ENCODE results near the gene HAGHL. TPM values are rescaled to one million over a fixed set of nuclear protein-coding genes. Genes with fewer than 3 reads are reported as not detected.

Gene HAGHL
- total and polyA plus RNA-seq, 2 donors (not counting 3 experiments of a cell fraction or from before 2014, with no cell fraction given), result 6.3 to 6.8 TPM

DNA sequence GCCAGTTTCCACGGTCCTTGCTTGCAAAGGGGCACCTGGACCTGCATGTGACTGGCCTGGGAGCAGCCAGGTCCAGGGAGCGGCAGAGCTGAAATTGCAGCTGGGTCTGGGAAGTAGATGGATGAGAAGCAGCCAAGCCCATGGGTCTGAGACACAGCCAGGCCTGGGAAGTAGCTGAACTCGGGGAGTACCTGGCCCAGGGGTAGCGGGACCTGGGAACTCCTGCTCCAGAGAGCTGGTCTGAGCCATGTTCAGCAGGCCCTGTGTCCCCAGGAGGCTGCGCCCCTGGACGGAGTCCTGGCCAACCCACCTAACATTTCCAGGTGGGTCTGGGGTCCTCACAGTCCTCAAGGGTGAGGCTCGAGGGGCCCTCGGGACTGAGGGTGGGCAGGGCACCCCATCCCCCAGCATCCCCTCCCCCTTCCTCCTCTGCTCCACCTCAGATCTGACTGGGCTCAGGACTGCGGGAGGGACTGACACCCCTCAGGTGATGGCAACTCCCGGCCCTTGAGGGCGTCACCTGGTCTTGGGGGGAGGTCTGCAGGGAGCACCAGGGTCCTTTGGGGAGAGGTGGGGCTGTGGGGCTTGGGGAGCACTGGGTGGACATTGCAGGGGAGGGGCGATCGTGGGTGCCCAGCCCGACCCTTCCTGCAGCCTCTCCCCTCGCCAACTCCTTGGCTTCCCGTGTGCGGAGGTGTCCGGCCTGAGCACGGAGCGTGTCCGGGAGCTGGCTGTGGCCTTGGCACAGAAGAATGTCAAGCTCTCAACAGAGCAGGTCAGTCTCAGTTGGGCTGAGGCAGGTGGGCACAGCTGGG lies 36.7 kb downstream of the HAGHL start:
- BruUV-seq (replicated peaks), result no TSS peak
- no peaks in the 10 kb centered on the region for H3K27me3 ChIP-seq (ENCODE audit: control insufficient read depth in 2 of 2, insufficient read depth in 2 of 2, low read length in 2 of 2)
- no peak for DNase-seq (ENCODE audit: low read depth, low spot score)
- intact Hi-C loops (cut with micrococcal nuclease), result no loop called here
- H3K4me3 ChIP-seq (replicated peaks in 1 of 3; ENCODE audit: insufficient read depth in 1 of 3, low read depth in 1 of 3, low read length in 3 of 3), result no peak overlapping the region
- TF ChIP-seq POLR2AphosphoS5 (IDR thresholded peaks at IDR 0.05; ENCODE audit: insufficient read depth, low read depth, low read length) (no peak), FOS (IDR thresholded peaks at IDR 0.05; ENCODE audit: borderline replicate concordance, insufficient read depth, low read length) (no peak), GATA2 (IDR thresholded peaks at IDR 0.05; ENCODE audit: insufficient read depth, insufficient read length, low read depth, low read length) (no peak), JUN (IDR thresholded peaks at IDR 0.05; ENCODE audit: borderline replicate concordance, insufficient read depth, insufficient read length, low read depth) (no peak), EZH2 (IDR thresholded peaks at IDR 0.05; ENCODE audit: borderline replicate concordance, low read depth, low read length, severe bottlenecking) (no peak), MYC (IDR thresholded peaks at IDR 0.05; ENCODE audit: low read depth, low read length) (no peak), POLR2A (IDR thresholded peaks at IDR 0.05; ENCODE audit: low read depth, low read length) (no peak)
- TF ChIP-seq, protein P1, sequence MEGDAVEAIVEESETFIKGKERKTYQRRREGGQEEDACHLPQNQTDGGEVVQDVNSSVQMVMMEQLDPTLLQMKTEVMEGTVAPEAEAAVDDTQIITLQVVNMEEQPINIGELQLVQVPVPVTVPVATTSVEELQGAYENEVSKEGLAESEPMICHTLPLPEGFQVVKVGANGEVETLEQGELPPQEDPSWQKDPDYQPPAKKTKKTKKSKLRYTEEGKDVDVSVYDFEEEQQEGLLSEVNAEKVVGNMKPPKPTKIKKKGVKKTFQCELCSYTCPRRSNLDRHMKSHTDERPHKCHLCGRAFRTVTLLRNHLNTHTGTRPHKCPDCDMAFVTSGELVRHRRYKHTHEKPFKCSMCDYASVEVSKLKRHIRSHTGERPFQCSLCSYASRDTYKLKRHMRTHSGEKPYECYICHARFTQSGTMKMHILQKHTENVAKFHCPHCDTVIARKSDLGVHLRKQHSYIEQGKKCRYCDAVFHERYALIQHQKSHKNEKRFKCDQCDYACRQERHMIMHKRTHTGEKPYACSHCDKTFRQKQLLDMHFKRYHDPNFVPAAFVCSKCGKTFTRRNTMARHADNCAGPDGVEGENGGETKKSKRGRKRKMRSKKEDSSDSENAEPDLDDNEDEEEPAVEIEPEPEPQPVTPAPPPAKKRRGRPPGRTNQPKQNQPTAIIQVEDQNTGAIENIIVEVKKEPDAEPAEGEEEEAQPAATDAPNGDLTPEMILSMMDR (IDR thresholded peaks at IDR 0.05; ENCODE audit: extremely low read depth in 1 of 2, insufficient read depth in 1 of 2, low read depth in 1 of 2, low read length in 2 of 2), result no peak
- TF ChIP-seq, protein P2, sequence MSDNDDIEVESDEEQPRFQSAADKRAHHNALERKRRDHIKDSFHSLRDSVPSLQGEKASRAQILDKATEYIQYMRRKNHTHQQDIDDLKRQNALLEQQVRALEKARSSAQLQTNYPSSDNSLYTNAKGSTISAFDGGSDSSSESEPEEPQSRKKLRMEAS (IDR thresholded peaks at IDR 0.05; ENCODE audit: insufficient read depth, insufficient read length), result no peak
- no peaks in the 10 kb centered on the region for H4K20me1 ChIP-seq (replicated peaks; ENCODE audit: control insufficient read depth, extremely low read depth, insufficient read depth, low read length)
- no peak overlapping the region for H3K9ac ChIP-seq (replicated peaks; ENCODE audit: extremely low read depth, insufficient read depth, low read length)
- no peak overlapping the region for H3K4me2 ChIP-seq (ENCODE audit: insufficient read depth, low read length)
- no peaks in the 10 kb centered on the region for H3K79me2 ChIP-seq (ENCODE audit: control insufficient read depth, insufficient read depth, low read length)
- FAIRE-seq, result no peak
- H2AFZ ChIP-seq (ENCODE audit: low read depth, low read length), result no peak overlapping the region
- no peaks in the 10 kb centered on the region for H3K9me1 ChIP-seq (replicated peaks; ENCODE audit: control insufficient read depth, extremely low read depth, insufficient read depth, low read length)
- H3K9me3 ChIP-seq (replicated peaks; ENCODE audit: control insufficient read depth, insufficient read depth, low read length), result no peaks in the 10 kb centered on the region
- ChIA-PET POLR2A (no interaction called here), CTCF (no interaction called here)
- H3K36me3 ChIP-seq (ENCODE audit: control insufficient read depth in 2 of 2, extremely low read depth in 1 of 2, insufficient read depth in 2 of 2, low read length in 2 of 2), result no peaks in the 10 kb centered on the region
- H3K4me1 ChIP-seq (ENCODE audit: control insufficient read depth, extremely low read depth, insufficient read depth, low read length), result no peaks in the 10 kb centered on the region
- dilution Hi-C loops (cut with MboI; ENCODE audit: extremely low pct_ligation_motif_present, low sequenced_read_pairs), result no loop called here
- no peak overlapping the region for H3K27ac ChIP-seq (ENCODE audit: insufficient read depth, low read depth, low read length)
